ENCODE measurements around the gene AKAP9. TPM values are rescaled to one million over a fixed set of nuclear protein-coding genes. Genes with fewer than 3 reads are reported as not detected.

AKAP9 gene
- polyA plus RNA-seq, 1 experiment = 7.4 TPM

GRCh38 chr7:92150450-92151017, 209.9 kb downstream of the AKAP9 start:
- no peak for DNase-seq (ENCODE audit: low read depth)
- ChIA-PET CTCF (interaction anchor here (0.6 to 0.9 kb wide), 2 partner anchors 14 to 490 kb away, joined by 3 read pairs; no protein-coding TSS in a partner anchor), POLR2A (no interaction called here)
- no peak for TF ChIP-seq CTCF (IDR thresholded peaks at IDR 0.05; ENCODE audit: insufficient read depth, low read depth, low read length)
- Histone ChIP-seq H3K27me3 (ENCODE audit: control insufficient read depth, insufficient read depth, low read length) (no peaks in the 10 kb centered on the region), H3K36me3 (ENCODE audit: control insufficient read depth, insufficient read depth, low read length) (no peaks in the 10 kb centered on the region), H3K4me3 (ENCODE audit: low read depth, low read length) (no peak overlapping the region)

- POLR2A ChIA-PET = no interaction called here
- CTCF ChIA-PET = no interaction called here
- no peak for DNase-seq (ENCODE audit: low read depth)
- Histone ChIP-seq H3K27me3 (ENCODE audit: control insufficient read depth, insufficient read depth, low read length) (no peaks in the 10 kb centered on the region), H3K4me3 (ENCODE audit: low read depth, low read length) (no peak overlapping the region), H3K36me3 (ENCODE audit: control insufficient read depth, insufficient read depth, low read length) (no peaks in the 10 kb centered on the region)
- no peak for TF ChIP-seq CTCF (IDR thresholded peaks at IDR 0.05; ENCODE audit: insufficient read depth, low read depth, low read length)
Measured at GRCh38 chr7:92155108-92155739, 214.6 kb downstream of the AKAP9 start.

- TF ChIP-seq CTCF (IDR thresholded peaks at IDR 0.05; ENCODE audit: insufficient read depth, low read depth, low read length) = no peak
- ChIA-PET CTCF (interaction anchor here (0.6 to 1.2 kb wide), 3 partner anchors 22 to 40 kb away, joined by 3 to 5 read pairs (median 3); no protein-coding TSS in a partner anchor), POLR2A (no interaction called here)
- no peaks in the 10 kb centered on the region for H3K27me3 ChIP-seq (ENCODE audit: control insufficient read depth, insufficient read depth, low read length)
- H3K36me3 ChIP-seq (ENCODE audit: control insufficient read depth, insufficient read depth, low read length) = no peaks in the 10 kb centered on the region
- DNase-seq (ENCODE audit: low read depth) = no peak
- H3K4me3 ChIP-seq (ENCODE audit: low read depth, low read length) = no peak overlapping the region
Measured at GRCh38 chr7:92156990-92157389, 216.3 kb downstream of the AKAP9 start.

GRCh38 chr7:92158660-92159575, 218.3 kb downstream of the AKAP9 start:
- CTCF ChIA-PET = no interaction called here
- POLR2A ChIA-PET = no interaction called here
- Histone ChIP-seq H3K27me3 (ENCODE audit: control insufficient read depth, insufficient read depth, low read length) (no peaks in the 10 kb centered on the region), H3K36me3 (ENCODE audit: control insufficient read depth, insufficient read depth, low read length) (no peaks in the 10 kb centered on the region), H3K4me3 (ENCODE audit: low read depth, low read length) (no peak overlapping the region)
- peak; percentile 79 for DNase-seq (ENCODE audit: low read depth)
- no peak for TF ChIP-seq CTCF (IDR thresholded peaks at IDR 0.05; ENCODE audit: insufficient read depth, low read depth, low read length)

Other genes starting within 250 kb of the AKAP9 start
- 3.6 and 7.1 TPM in 2 replicates for gene MTERF1, start 60.2 kb upstream of the AKAP9 start, polyA plus RNA-seq (2011; rRNA removed)
- gene CYP51A1, start 193.6 kb downstream of the AKAP9 start, polyA plus RNA-seq (2011; rRNA removed) = 2.2 and 5.8 TPM in 2 replicates
- gene LRRD1, start 238.3 kb downstream of the AKAP9 start, polyA plus RNA-seq (2011; rRNA removed) = 0.06 TPM in 1 of 2 replicates, not detected in the other

All from BJ (cell line).